Transverse colon (tissue), 4 donors: ENCODE measurements around the gene GALNT8. TPM values are rescaled to one million over a fixed set of nuclear protein-coding genes. Genes with fewer than 3 reads are reported as not detected.

Experiments used
- DNase-seq: peaks from one replicate; pipeline ENCODE4 v3.0.0-alpha.2; 2019
- H3K27ac ChIP-seq, 4 donors: fragments of 200-600 bp; sonication (generic); 2 replicates each; pipeline ENCODE4 v1.5.1; 2016 to 2018; ENCODE audit warnings: inconsistent platforms in 4 of 4
- H3K27me3 ChIP-seq: fragments of 200-600 bp; sonication (generic); 2 replicates; pipeline ENCODE4 v1.5.1; 2017; ENCODE audit warnings: inconsistent platforms
- H3K36me3 ChIP-seq, 4 donors: fragments of 200-600 bp; sonication (generic); 2 replicates each; pipeline ENCODE4 v1.5.1; 2017 to 2019; ENCODE audit warnings: inconsistent platforms in 4 of 4
- H3K4me1 ChIP-seq, 4 donors: fragments of 200-600 bp; sonication (generic); 2 replicates each; pipeline ENCODE4 v1.5.1; 2017 to 2020; ENCODE audit warnings: inconsistent platforms in 4 of 4
- H3K4me3 ChIP-seq, 4 donors: fragments of 200-600 bp; sonication (generic); 1 replicate in 1 of 4; 2 replicates in 3 of 4; pipeline versions ENCODE4 v1.5.1 to v1.6.1; 2017 to 2019; ENCODE audit warnings: inconsistent platforms in 4 of 4
- H3K9me3 ChIP-seq, 2 donors: fragments of 200-600 bp; sonication (generic); 2 replicates each; pipeline ENCODE4 v1.5.1; 2017 to 2019; ENCODE audit warnings: inconsistent platforms in 2 of 2
- EP300 ChIP-seq: sonication (generic); formaldehyde crosslinking; IDR thresholded peaks from one replicate; pipeline ENCODE4 v1.6.1; 2017; ENCODE audit warnings: antibody characterized with exemption, low read depth
- POLR2A ChIP-seq: fragments of 450-650 bp; IDR thresholded peaks from one replicate; pipeline ENCODE4 v1.6.1; 2016; ENCODE audit warnings: antibody characterized with exemption, mild to moderate bottlenecking, moderate library complexity
- POLR2AphosphoS5 ChIP-seq, 3 donors: sonication (generic); formaldehyde crosslinking; IDR thresholded peaks; one replicate each; pipeline ENCODE4 v1.6.1; 2016; ENCODE audit warnings: antibody characterized with exemption in 3 of 3
- WGBS, 2 donors: methylation state at CpG; one replicate each; pipeline ENCODE4 v1.1.5; 2018; ENCODE audit warnings: low coverage in 1 of 2; 5-methylcytosine and 5-hydroxymethylcytosine counted together
- in situ Hi-C, 4 donors: fragments of 200-750 bp; cut with MboI; loops; one replicate each; pipeline versions ENCODE4 v1.15.0 to v1.15.1; 2017; ENCODE audit warnings: low sequenced_read_pairs in 3 of 4, low pct_ligation_motif_present in 1 of 4, low pct_unique_long_range_greater_than_20kb in 1 of 4
- intact Hi-C: fragments of 100-400 bp; cut with DNase I; formaldehyde crosslinking; loops from one replicate; pipeline ENCODE4 v1.15.1; 2023; ENCODE audit warnings: low total_unique reads
- total RNA-seq, 4 donors: library from RNA; depleted of rRNA; stranded (reverse); fragments of >200 nt; gene quantifications; one replicate each; pipeline ENCODE4 v1.1.0, GENCODE V29; 2016
- TF ChIP-seq, protein P1 (sequence below), 5 experiments: fragments of 200-600 bp in 3 of 5; fragments of 450-650 bp in 2 of 5; sonication (generic) in 3 of 5; IDR thresholded peaks; 1 replicate in 2 of 5; 2 replicates in 3 of 5; pipeline ENCODE4 v1.5.1; 2016 to 2017; ENCODE audit warnings: antibody characterized with exemption in 5 of 5, inconsistent platforms in 3 of 5, mild to moderate bottlenecking in 2 of 5, moderate library complexity in 1 of 5

Gene GALNT8
- total RNA-seq, 4 donors from 2014 or later, result 3.5 to 43.2 (median 14.2) TPM

DNA sequence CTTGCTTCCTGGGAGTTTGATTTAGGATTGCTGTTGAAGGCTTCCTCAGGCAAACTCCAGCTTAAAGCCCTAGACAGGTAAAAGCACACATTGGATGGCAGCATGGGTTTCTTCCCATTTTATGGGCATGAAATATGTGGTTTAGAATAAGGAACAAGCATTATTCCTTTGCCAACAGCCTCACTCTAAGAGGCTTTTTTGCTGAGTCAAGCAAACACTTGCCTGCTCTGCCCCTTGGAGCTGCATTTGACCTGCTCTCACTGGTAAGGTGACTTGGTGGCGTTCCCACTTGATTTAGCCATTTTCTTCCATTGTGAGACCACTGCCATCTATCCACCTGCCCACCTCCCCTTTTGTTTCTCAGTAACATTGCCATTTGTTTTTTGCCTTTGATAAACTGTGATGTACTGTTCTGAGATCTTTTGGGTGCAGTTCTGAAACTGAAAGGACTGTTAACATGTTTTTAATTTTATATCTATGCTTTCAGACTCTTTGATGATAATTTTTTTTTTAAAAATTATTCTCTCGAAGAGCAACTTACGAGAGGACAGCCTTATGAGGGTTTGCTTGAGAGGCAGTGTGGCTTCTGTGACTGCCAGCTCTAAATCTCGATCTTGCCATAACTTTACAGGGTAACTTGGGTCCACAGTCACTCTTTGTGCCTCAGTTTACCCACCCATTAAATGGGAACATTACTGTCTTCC lies 92.6 kb downstream of the GALNT8 start:
- in situ Hi-C loops, result no loop called here
- H3K9me3 ChIP-seq, result no peaks in the 10 kb centered on the region
- intact Hi-C loops, result no loop called here
- TF ChIP-seq EP300 (no peak), POLR2AphosphoS5 (IDR thresholded peaks at IDR 0.05) (no peak), POLR2A (no peak)
- TF ChIP-seq, protein P1, sequence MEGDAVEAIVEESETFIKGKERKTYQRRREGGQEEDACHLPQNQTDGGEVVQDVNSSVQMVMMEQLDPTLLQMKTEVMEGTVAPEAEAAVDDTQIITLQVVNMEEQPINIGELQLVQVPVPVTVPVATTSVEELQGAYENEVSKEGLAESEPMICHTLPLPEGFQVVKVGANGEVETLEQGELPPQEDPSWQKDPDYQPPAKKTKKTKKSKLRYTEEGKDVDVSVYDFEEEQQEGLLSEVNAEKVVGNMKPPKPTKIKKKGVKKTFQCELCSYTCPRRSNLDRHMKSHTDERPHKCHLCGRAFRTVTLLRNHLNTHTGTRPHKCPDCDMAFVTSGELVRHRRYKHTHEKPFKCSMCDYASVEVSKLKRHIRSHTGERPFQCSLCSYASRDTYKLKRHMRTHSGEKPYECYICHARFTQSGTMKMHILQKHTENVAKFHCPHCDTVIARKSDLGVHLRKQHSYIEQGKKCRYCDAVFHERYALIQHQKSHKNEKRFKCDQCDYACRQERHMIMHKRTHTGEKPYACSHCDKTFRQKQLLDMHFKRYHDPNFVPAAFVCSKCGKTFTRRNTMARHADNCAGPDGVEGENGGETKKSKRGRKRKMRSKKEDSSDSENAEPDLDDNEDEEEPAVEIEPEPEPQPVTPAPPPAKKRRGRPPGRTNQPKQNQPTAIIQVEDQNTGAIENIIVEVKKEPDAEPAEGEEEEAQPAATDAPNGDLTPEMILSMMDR (IDR thresholded peaks at IDR 0.05), result no peak
- peaks cover 71% of the 10 kb centered on the region for H3K27me3 ChIP-seq
- no peak for DNase-seq
- 79 to 89% methylated on average over 3 to 4 of the region's 4 CpGs for WGBS, 2 donors
- H3K4me1 ChIP-seq, result peaks cover 0 to 17% (median 8%) of the 10 kb centered on the region in 4 donors
- no peak overlapping the region for H3K27ac ChIP-seq
- H3K4me3 ChIP-seq, result no peak overlapping the region
- no peaks in the 10 kb centered on the region for H3K36me3 ChIP-seq

DNA sequence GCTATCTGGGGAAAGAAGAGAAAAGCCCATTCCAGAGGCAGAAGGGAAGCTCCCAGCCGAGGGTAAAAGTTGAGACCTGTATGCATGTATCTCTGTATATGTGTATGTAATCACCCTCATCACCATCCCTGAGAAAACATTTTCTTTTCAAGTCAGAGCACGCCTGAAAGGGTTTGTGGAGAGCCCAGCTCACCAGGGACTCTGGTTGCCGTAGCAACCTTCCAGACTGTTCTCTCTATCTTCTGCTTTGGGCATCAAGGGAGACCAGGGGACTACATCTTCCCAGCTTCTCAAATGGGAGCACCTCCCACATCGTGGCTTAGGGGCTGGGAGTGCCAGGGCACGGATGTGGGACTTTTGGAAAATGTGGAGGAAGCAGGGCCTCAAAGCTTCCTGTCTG lies 93.5 kb downstream of the GALNT8 start:
- in situ Hi-C loops, result no loop called here
- TF ChIP-seq POLR2AphosphoS5 (IDR thresholded peaks at IDR 0.05) (no peak), EP300 (no peak), POLR2A (no peak)
- TF ChIP-seq, protein P1 (IDR thresholded peaks at IDR 0.05), result no peak
- WGBS, 2 donors, result 78% methylated on average over 5 of the region's 5 CpGs; no CpG with 5 or more reads in 1 of the 2 donors
- no peak for DNase-seq
- no peaks in the 10 kb centered on the region for H3K9me3 ChIP-seq
- H3K4me3 ChIP-seq, result no peak overlapping the region
- H3K4me1 ChIP-seq, result peaks cover 0 to 17% (median 8%) of the 10 kb centered on the region in 4 donors
- peaks cover 65% of the 10 kb centered on the region for H3K27me3 ChIP-seq
- no peak overlapping the region for H3K27ac ChIP-seq
- intact Hi-C loops, result no loop called here
- no peaks in the 10 kb centered on the region for H3K36me3 ChIP-seq

DNA sequence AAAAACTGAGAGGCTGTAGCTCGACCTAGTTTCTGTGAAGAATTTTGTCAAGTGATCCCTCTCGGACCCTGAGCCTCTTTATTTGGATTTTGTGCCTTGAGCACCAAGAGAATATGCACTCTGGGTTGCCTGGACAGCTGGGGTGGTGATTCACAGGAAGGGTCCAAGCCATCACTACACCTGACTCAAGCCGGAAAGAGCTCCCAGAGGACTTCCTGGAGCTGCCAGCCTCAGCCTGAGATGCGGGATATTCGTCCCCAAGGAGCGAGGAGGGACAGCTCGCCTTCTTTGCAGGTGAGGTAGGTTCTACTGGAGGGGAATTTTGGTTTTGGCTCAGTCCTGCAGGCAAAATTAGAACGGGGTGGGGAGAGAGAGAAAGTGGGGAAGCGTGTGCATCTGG lies 94.3 kb downstream of the GALNT8 start:
- Histone ChIP-seq H3K27ac (no peak overlapping the region), H3K36me3 (no peaks in the 10 kb centered on the region), H3K27me3 (peaks cover 58% of the 10 kb centered on the region), H3K4me3 (no peak overlapping the region), H3K4me1 (peaks cover 0 to 11% (median 6%) of the 10 kb centered on the region in 4 donors), H3K9me3 (no peaks in the 10 kb centered on the region)
- 75% methylated on average over 9 of the region's 9 CpGs; no CpG with 5 or more reads in 1 of the 2 donors for WGBS, 2 donors
- intact Hi-C loops (no loop called here), in situ Hi-C loops (no loop called here)
- DNase-seq, result no peak
- no peak for TF ChIP-seq POLR2A
- no peak for TF ChIP-seq EP300
- TF ChIP-seq, protein P1 (IDR thresholded peaks at IDR 0.05), result no peak
- TF ChIP-seq POLR2AphosphoS5 (IDR thresholded peaks at IDR 0.05), result no peak

DNA sequence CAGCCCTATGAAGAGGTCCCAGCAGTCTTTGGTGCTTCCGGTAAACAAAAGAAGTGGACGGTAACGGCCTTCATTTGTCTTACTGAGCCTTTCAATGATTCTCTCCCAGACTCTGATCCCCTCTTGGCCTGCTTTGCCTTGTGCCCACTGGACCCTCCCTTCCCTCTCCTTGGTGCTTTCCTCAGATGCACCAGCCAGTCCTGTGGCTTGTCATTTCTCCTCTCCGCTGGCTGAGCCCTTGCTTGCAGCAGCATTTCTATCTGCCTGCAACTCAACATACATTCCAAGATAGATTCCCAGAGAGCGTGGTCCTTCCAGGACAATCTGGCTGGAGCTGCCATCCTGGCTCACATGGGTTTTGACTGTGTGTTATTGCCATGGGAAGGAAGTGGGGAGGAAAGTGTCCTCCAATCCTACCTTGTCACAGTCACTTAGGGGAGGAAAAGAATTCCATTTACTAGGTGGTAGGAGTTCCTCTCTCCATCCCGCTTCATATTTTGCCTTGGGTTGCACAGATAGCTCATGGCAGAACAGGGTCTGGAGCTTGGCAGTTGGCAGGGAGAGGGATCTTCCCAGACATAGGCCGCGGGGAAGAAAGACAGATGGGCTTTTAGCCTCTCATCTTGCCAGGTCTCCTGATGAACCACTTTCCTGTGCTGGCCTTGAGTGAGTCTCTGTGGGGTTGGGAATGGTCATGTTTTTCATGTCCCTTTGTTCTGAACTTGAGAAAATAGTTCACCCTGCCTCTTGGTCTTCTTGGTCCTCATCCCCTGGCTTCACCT lies 96.7 kb downstream of the GALNT8 start:
- Histone ChIP-seq H3K36me3 (no peaks in the 10 kb centered on the region), H3K4me3 (no peak overlapping the region), H3K9me3 (no peaks in the 10 kb centered on the region), H3K27me3 (peaks cover 35% of the 10 kb centered on the region), H3K4me1 (no peaks in the 10 kb centered on the region), H3K27ac (no peak overlapping the region)
- TF ChIP-seq, protein P1 (IDR thresholded peaks at IDR 0.05), result no peak
- TF ChIP-seq POLR2AphosphoS5 (IDR thresholded peaks at IDR 0.05) (no peak), POLR2A (no peak), EP300 (no peak)
- intact Hi-C loops (no loop called here), in situ Hi-C loops (no loop called here)
- DNase-seq, result no peak
- 90 to 100% methylated on average over 1 to 8 of the region's 8 CpGs for WGBS, 2 donors
